DMS 273 (cell line): ENCODE measurements around the gene PLPP2.
"Not testable (repeated sequence)": the region's sequence is repeated elsewhere in the genome, so short reads cannot be mapped to it uniquely, and the experiment has no call there.

Experiments used
- DNase-seq: peaks from one replicate; lab custom pipeline; 2025; ENCODE audit not compliant: unreplicated experiment; lab: John Stamatoyannopoulos, UW

PLPP2 gene

DNA sequence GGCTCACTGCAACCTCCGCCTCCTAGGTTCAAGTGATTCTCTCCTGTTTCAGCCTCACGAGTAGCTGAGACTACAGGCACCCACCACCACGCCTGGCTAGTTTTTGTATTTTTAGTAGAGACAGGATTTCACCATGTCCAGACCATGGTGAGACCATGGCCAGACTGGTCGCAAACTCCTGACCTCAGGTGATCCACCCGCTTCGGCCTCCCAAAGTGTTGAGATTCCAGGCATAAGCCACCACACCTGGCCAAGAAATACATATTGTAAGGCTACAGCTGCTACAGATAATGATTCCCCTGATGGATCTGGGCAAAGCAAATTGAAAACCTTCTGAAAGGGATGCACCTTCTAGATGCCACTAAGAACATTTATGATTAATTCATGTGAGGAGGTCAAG lies 17.8 kb downstream of the PLPP2 start:
- DNase-seq = no peak

DNA sequence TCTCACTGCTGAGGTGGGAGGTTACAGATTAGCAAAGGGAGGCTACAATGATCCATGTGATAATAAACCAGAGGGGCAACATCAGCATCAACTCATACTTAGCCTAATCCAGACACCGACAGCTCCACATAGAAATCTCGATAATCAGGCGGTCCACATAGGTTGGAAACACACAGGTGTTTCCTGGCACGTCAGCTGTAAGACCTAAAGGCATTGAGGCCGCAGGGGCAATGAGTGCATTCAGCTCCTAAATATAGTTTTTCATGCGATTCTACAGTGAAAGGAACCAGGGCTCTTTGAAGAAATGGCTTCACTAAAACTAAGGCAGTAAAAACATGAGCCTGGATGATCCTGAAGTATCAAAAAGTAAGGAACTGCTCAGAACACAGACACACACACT lies 19.3 kb downstream of the PLPP2 start:
- no peak for DNase-seq

GRCh38 chr19:270766-271318 lies 20.4 kb downstream of the PLPP2 start:
- not testable (repeated sequence) for DNase-seq

GRCh38 chr19:269241-269640 lies 22.0 kb downstream of the PLPP2 start:
- no peak for DNase-seq

DNA sequence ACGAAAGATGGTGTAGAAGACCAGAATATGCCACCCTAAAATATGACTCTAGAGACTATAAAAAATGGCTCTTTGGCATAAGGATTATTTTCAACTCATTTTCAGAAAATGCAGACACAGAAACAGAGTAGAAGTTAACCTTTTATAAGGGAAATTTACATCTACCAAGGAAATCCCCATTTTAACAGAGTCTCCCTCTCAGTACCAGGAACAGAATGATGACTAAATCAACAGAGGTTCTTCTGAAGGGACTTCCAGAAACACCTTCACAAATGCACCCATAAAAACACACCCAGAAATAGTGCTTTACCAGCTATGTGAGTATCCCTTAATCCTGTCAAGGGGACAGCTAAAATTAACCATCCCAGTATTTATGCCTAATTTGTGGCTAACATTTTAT lies 29.1 kb downstream of the PLPP2 start:
- DNase-seq = no peak

- DNase-seq = not testable (repeated sequence)
Observed at GRCh38 chr19:256804-257203, 34.4 kb downstream of the PLPP2 start.

- not testable (repeated sequence) for DNase-seq
Observed at GRCh38 chr19:252421-253186, 38.6 kb downstream of the PLPP2 start.

DNA sequence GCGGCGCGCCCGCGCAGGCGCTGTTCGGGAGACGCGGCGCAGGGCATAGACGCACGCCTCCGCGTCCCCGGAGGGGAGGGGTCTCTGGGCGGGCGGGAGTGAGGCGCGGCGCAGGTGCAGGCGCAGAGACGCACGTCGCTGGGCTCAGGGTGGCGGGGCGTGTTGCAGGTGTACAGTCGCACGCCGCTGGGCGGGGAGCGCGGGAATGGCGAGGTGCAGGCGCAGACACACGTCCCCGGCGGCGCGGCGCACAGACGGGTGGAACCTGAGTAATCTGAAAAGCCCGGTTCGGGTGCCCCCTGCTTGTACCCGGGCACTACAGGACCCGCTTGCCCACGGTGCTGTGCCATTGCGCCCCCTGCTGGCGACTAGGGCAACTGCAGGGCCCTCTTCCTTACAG lies 44.7 kb downstream of the PLPP2 start:
- DNase-seq = no peak

DNA sequence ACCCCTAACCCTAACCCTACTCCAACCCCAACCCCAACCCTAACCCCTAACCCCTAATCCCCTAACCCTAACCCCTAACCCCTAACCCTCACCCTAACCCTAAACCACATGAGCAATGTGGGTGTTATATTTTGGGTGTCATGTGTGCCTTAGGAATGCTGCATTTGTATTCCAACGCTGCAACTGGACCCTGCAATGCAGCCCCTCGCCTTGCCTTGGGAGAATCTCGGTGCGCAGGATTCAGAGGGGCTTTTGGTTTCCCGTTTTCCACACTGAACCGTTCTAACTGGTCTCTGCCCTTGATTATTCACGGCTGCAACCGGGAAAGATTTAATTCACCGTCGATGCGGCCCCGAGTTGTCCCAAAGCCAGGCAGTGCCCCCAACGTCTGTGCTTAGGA lies 45.3 kb downstream of the PLPP2 start:
- DNase-seq = not testable (repeated sequence)

DNA sequence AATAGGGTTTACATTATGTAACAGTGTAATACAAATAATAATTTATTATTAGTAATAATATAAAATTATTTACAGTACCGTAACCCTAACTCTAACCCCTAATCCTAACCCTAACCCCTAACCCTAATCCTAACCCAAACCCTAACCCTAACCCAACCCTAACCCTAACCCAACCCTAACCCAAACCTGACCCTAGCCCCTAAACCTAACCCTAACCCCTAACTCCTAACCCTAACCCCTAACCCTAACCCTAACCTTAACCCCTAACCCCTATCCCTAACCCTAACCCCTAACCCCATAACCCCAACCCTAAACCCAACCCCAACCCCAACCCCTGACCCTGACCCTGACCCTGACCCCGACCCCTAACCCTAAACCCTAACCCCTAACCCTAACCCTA lies 45.7 kb downstream of the PLPP2 start:
- DNase-seq = no peak
